Ecto neural progenitor cell (in vitro differentiated cells): ENCODE measurements around the gene CNIH2.

Experiments used
- DNase-seq: peaks from one replicate; pipeline ENCODE4 v3.0.0-alpha.2; 2018; ENCODE audit warnings: low spot score

CNIH2 gene

DNA sequence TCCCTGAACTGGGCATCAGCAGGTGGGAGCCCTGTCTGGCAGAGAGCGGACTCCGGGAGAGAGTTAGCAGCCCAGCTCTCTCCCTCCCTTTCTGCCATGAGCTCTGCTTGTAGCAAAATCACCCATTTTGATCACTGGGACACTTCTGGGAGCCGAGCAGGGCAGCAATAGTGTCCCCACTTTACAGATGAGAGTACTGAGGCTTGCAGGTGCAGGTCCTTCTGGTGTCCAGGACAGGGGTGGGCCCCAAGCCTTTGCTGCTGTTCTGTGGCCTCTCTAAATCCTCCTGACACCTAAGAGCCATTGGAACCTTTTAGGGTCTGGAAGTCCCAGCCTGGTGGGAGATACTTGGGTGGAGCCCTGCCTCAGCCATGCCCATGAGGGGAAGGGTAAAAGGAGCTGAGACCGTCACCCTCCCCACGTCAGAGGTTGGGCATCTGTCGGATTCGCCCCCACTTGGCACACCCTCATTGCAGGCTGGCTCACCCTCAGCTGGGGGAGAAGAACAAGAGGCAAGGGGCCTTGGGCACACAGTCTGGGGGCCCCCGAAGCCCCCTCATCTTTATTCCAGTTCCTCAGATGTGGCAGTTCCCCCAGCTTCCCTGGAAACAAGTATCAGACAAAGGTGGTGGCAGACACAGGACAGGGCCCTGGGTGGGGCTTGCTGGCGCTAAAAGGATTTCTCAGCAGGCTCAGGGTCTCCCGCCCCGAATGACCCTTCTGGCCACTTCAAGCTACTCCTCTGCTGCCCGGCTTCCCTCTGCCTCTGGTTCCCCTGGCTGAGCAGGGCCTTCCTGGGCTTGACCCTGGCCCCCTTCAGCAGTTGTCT, 53.8 kb downstream of the CNIH2 start:
- peak; percentile 37 for DNase-seq

GRCh38 chr11:66332371-66333219, 54.6 kb downstream of the CNIH2 start:
- DNase-seq = no peak

- DNase-seq = peak; percentile 35
These were observed 55.4 kb downstream of the CNIH2 start for GRCh38 chr11:66333220-66333877.
